ENCODE data around the gene GTF2H4.

DNA sequence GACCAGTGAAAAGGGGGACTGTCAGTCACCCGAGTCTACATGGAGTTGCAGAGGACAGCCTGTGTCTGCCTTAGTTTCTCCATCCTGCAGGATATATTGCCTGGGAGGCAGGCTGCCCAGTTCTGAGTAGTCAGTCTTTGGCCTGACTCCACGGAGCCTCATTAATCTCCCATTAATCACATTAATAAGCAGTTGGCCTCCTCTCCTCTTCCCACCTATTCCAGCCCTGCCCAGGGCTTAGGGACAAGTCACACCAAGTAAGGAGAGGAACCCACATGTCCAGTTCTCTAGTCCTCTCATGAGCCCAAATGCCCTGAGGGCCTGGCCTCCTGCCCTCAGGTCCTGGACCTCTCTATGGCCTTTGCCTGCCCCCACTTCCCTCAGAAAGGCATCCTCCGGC lies 31.5 kb downstream of the GTF2H4 start:
- no peak for TF ChIP-seq POLR2A (IDR thresholded peaks at IDR 0.05)
- TF ChIP-seq, protein P1, sequence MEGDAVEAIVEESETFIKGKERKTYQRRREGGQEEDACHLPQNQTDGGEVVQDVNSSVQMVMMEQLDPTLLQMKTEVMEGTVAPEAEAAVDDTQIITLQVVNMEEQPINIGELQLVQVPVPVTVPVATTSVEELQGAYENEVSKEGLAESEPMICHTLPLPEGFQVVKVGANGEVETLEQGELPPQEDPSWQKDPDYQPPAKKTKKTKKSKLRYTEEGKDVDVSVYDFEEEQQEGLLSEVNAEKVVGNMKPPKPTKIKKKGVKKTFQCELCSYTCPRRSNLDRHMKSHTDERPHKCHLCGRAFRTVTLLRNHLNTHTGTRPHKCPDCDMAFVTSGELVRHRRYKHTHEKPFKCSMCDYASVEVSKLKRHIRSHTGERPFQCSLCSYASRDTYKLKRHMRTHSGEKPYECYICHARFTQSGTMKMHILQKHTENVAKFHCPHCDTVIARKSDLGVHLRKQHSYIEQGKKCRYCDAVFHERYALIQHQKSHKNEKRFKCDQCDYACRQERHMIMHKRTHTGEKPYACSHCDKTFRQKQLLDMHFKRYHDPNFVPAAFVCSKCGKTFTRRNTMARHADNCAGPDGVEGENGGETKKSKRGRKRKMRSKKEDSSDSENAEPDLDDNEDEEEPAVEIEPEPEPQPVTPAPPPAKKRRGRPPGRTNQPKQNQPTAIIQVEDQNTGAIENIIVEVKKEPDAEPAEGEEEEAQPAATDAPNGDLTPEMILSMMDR (IDR thresholded peaks at IDR 0.05): no peak
